ENCODE measurements around the gene CCDC146. TPM values are rescaled to one million over a fixed set of nuclear protein-coding genes. Genes with fewer than 3 reads are reported as not detected.
A peak's percentile ranks its signal among the peaks of the same experiment; 100 is the strongest.
"Not testable (repeated sequence)": the region's sequence is repeated elsewhere in the genome, so short reads cannot be mapped to it uniquely, and the experiment has no call there.

The CCDC146 gene
- polyA plus RNA-seq, 1 donor from 2014 or later, result 13.0 TPM

DNA sequence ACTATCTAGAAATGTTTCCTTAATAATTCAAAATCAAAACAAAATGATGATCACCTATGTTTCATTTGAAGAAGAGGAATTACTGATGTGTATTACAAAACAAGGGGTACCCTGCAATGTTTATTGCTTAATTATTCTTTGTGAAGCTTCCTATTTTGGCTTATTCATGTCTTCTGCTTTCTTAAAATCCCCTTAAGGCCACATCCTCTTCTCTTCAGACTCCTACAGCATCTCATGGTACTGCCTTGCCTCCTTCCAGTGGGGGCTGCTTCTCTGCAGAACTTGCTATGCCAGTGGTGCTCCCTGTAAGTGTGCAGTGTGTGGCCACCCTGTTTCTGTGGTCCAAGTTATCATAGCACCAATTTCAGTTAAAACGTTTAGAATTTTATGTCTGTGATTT, 35.0 kb downstream of the CCDC146 start:
- no peaks in the 10 kb centered on the region for H3K9me3 ChIP-seq (ENCODE audit: low read length)
- H2AFZ ChIP-seq (ENCODE audit: low read depth, low read length), result no peak overlapping the region
- H3K36me3 ChIP-seq (ENCODE audit: insufficient read depth, low read length), result no peaks in the 10 kb centered on the region
- no peaks in the 10 kb centered on the region for H3K27me3 ChIP-seq (ENCODE audit: insufficient read depth, low read depth, low read length)
- H3K9me2 ChIP-seq (ENCODE audit: insufficient read depth, low read length), result no peaks in the 10 kb centered on the region
- TF ChIP-seq MXI1 (conservative IDR thresholded peaks at IDR 0.05; ENCODE audit: poor library complexity, severe bottlenecking) (no peak), RAD21 (conservative IDR thresholded peaks at IDR 0.05) (no peak), TAF1 (IDR thresholded peaks at IDR 0.05; ENCODE audit: low read depth) (no peak), EP300 (conservative IDR thresholded peaks at IDR 0.05; ENCODE audit: poor library complexity, severe bottlenecking) (no peak), SMC3 (conservative IDR thresholded peaks at IDR 0.05; ENCODE audit: poor library complexity) (no peak), EZH2 (IDR thresholded peaks at IDR 0.05; ENCODE audit: borderline replicate concordance, insufficient read depth, low read length, poor library complexity, severe bottlenecking) (no peak)
- TF ChIP-seq, protein P1, sequence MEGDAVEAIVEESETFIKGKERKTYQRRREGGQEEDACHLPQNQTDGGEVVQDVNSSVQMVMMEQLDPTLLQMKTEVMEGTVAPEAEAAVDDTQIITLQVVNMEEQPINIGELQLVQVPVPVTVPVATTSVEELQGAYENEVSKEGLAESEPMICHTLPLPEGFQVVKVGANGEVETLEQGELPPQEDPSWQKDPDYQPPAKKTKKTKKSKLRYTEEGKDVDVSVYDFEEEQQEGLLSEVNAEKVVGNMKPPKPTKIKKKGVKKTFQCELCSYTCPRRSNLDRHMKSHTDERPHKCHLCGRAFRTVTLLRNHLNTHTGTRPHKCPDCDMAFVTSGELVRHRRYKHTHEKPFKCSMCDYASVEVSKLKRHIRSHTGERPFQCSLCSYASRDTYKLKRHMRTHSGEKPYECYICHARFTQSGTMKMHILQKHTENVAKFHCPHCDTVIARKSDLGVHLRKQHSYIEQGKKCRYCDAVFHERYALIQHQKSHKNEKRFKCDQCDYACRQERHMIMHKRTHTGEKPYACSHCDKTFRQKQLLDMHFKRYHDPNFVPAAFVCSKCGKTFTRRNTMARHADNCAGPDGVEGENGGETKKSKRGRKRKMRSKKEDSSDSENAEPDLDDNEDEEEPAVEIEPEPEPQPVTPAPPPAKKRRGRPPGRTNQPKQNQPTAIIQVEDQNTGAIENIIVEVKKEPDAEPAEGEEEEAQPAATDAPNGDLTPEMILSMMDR (IDR thresholded peaks at IDR 0.05; ENCODE audit: poor library complexity, severe bottlenecking), result no peak
- H3K4me2 ChIP-seq (ENCODE audit: low read length), result no peak overlapping the region
- H3K27ac ChIP-seq (ENCODE audit: low read length), result no peak overlapping the region
- no peak overlapping the region for H3K4me3 ChIP-seq (ENCODE audit: low read length)
- no peaks in the 10 kb centered on the region for H4K20me1 ChIP-seq (ENCODE audit: insufficient read depth)
- H3K9ac ChIP-seq (ENCODE audit: low read length), result no peak overlapping the region
- H3F3A ChIP-seq (ENCODE audit: insufficient read depth, low read length, poor library complexity, severe bottlenecking), result no peaks in the 10 kb centered on the region
- H3K79me2 ChIP-seq (replicated peaks; ENCODE audit: insufficient read depth, low read length), result no peaks in the 10 kb centered on the region

DNA sequence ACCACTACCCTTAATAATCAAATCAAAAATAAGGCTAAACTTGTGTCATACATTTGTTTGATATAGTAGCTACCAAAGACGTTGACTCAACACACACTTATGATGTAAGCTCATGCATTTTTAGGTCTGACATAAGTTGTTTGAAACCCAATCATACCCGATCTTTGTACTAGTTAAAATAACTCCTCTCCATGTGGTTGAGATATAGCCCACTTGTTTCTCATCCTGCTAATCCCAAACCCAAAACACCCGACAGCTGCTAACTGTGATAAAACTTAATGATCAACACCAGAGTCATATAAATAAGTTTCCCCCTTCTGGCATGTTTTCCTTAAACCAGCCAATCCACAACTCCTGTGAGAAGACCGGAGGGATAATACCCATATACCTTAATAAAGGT, 48.7 kb downstream of the CCDC146 start:
- not testable (repeated sequence) for H4K20me1 ChIP-seq (ENCODE audit: insufficient read depth); H3K4me2 ChIP-seq (ENCODE audit: low read length); H3K36me3 ChIP-seq (ENCODE audit: insufficient read depth, low read length); H3K79me2 ChIP-seq (replicated peaks; ENCODE audit: insufficient read depth, low read length); H3K27me3 ChIP-seq (ENCODE audit: insufficient read depth, low read depth, low read length); H3K9me3 ChIP-seq (ENCODE audit: low read length); H3K9ac ChIP-seq (ENCODE audit: low read length); H3K4me3 ChIP-seq (ENCODE audit: low read length); H3K27ac ChIP-seq (ENCODE audit: low read length); H2AFZ ChIP-seq (ENCODE audit: low read depth, low read length); H3F3A ChIP-seq (ENCODE audit: insufficient read depth, low read length, poor library complexity, severe bottlenecking); H3K9me2 ChIP-seq (ENCODE audit: insufficient read depth, low read length)

DNA sequence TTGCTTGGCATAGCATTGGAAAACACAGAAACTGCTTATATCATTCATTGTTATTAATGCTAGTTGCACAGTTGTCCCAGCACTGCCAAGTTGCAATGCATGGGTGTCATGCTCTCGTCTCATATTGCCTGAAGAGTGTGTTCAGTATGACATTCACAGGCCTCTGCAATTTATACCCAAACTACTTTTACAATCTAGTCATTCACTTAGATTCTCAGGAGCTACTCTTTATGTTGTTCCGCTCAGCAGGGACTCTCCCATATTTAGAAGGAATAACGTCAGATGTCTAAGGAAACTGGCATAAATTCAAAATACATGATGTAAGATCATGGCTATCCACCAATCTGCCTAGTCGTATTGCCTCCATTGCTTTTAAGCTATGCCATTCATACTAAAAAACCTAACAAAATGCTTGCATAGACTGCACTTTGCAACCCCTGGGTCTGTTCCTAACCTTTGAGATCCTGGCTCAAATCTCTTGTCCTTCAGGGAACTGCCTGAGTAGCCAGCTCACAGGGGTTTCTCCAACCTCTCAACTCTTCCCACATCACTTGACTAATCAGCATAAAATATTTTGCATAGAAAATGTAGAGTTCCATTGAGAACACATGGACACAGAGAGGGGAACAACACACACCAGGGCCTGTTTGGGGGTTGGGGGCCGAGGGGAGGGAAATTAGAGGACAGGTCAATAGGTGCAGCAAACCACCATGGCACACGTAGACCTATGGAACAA, 50.2 kb downstream of the CCDC146 start:
- H3K9me2 ChIP-seq (ENCODE audit: insufficient read depth, low read length); H3K9ac ChIP-seq (ENCODE audit: low read length); H3K9me3 ChIP-seq (ENCODE audit: low read length); H3K27ac ChIP-seq (ENCODE audit: low read length); H3K4me3 ChIP-seq (ENCODE audit: low read length); H3K4me2 ChIP-seq (ENCODE audit: low read length); H3K27me3 ChIP-seq (ENCODE audit: insufficient read depth, low read depth, low read length); H3K79me2 ChIP-seq (replicated peaks; ENCODE audit: insufficient read depth, low read length); H2AFZ ChIP-seq (ENCODE audit: low read depth, low read length); H4K20me1 ChIP-seq (ENCODE audit: insufficient read depth); H3F3A ChIP-seq (ENCODE audit: insufficient read depth, low read length, poor library complexity, severe bottlenecking); H3K36me3 ChIP-seq (ENCODE audit: insufficient read depth, low read length): not testable (repeated sequence)
- peak; percentile 36 for TF ChIP-seq POLR2AphosphoS5 (IDR thresholded peaks at IDR 0.05)
- TF ChIP-seq EP300 (conservative IDR thresholded peaks at IDR 0.05; ENCODE audit: poor library complexity, severe bottlenecking), result peak; percentile 22

DNA sequence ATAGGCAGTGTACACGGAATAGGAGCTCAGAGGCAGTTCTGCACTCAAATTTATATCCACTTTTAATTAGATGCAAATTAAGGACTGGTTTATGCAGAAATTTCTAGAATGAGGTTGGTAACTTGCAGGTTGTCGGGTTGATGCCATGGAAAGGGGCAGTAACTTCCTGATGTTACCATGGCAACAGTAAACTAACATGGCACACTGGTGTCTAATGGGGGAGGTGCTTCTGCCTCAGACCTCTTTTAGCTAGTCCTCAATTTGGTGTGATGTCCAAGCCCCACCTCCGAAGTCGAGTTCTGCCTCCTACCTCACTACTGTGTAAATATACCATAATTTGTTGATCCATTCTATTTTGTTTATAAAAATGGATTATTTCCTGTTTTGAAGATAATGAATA, 52.0 kb downstream of the CCDC146 start:
- H3K9me3 ChIP-seq (ENCODE audit: low read length); H3K27me3 ChIP-seq (ENCODE audit: insufficient read depth, low read depth, low read length): not testable (repeated sequence)

DNA sequence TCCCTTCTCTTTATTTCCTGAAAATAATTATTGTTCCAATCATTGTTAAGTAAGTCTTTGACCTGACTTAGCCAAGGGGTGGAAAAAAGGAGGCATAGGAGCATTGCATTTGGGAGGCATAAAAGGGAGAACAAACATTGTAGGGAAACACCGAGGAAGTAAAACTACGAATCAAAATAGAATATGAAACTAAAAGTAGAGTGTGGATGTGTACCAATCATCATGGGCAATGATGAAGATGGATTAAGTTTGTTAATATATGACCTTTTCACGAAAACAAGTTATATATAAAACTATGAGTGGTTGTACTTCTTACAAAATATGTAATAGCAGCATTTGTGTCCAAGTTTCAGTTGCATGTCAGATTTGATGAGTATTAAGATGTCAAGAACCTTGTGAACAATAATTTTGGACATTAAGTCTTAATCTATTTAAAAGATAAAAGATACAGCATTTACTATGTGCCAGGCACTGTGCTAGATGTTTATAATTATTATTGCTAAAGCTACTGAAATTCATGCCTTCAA, 52.9 kb downstream of the CCDC146 start:
- not testable (repeated sequence) for H3K36me3 ChIP-seq (ENCODE audit: insufficient read depth, low read length); H3K4me2 ChIP-seq (ENCODE audit: low read length); H3K4me3 ChIP-seq (ENCODE audit: low read length); H3F3A ChIP-seq (ENCODE audit: insufficient read depth, low read length, poor library complexity, severe bottlenecking); H3K79me2 ChIP-seq (replicated peaks; ENCODE audit: insufficient read depth, low read length); H2AFZ ChIP-seq (ENCODE audit: low read depth, low read length); H3K27me3 ChIP-seq (ENCODE audit: insufficient read depth, low read depth, low read length); H3K9me3 ChIP-seq (ENCODE audit: low read length); H3K27ac ChIP-seq (ENCODE audit: low read length); H4K20me1 ChIP-seq (ENCODE audit: insufficient read depth); H3K9ac ChIP-seq (ENCODE audit: low read length); H3K9me2 ChIP-seq (ENCODE audit: insufficient read depth, low read length)

More for the DNA sequence above, 52.0 kb downstream of the CCDC146 start:
- not testable (repeated sequence) for H3K4me3 ChIP-seq (ENCODE audit: low read length); H3K36me3 ChIP-seq (ENCODE audit: insufficient read depth, low read length); H3K9me2 ChIP-seq (ENCODE audit: insufficient read depth, low read length); H3K4me2 ChIP-seq (ENCODE audit: low read length); H3K27ac ChIP-seq (ENCODE audit: low read length); H4K20me1 ChIP-seq (ENCODE audit: insufficient read depth); H3K9ac ChIP-seq (ENCODE audit: low read length); H2AFZ ChIP-seq (ENCODE audit: low read depth, low read length); H3F3A ChIP-seq (ENCODE audit: insufficient read depth, low read length, poor library complexity, severe bottlenecking); H3K79me2 ChIP-seq (replicated peaks; ENCODE audit: insufficient read depth, low read length)

DNA sequence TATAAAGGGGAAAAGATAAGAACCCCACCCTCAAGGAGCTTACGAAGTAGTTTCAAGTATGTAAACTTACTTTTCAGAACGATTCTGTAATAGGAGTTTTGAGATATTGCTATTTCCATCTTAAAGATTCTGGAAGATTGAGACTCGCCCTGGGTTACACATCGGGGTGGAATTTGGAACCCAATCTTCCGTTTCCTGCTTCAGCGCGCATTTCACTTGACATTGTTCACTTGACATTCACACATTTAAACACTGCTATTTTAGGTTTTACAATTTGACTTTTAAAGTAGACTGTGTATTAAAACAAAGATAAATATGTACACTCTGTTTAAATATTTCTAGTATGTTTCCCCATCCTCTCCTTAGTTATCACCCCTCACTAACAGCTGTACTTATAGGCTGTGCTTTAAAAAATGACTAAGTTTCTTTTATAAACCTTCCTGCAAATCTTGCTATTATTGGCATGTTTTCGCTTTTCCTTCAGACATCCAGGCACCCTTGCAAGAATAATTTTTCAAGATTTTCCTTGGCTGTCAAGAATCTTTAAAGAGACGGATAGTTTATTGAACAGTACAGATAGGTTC, 55.0 kb downstream of the CCDC146 start:
- not testable (repeated sequence) for H3K9me3 ChIP-seq (ENCODE audit: low read length); H3K79me2 ChIP-seq (replicated peaks; ENCODE audit: insufficient read depth, low read length); H3K9me2 ChIP-seq (ENCODE audit: insufficient read depth, low read length); H3K9ac ChIP-seq (ENCODE audit: low read length); H3K4me3 ChIP-seq (ENCODE audit: low read length); H3K36me3 ChIP-seq (ENCODE audit: insufficient read depth, low read length); H3F3A ChIP-seq (ENCODE audit: insufficient read depth, low read length, poor library complexity, severe bottlenecking); H3K27me3 ChIP-seq (ENCODE audit: insufficient read depth, low read depth, low read length); H2AFZ ChIP-seq (ENCODE audit: low read depth, low read length); H3K27ac ChIP-seq (ENCODE audit: low read length); H4K20me1 ChIP-seq (ENCODE audit: insufficient read depth); H3K4me2 ChIP-seq (ENCODE audit: low read length)

Measured in neural cell (in vitro differentiated cells).